GM13976 (cell line): ENCODE data around the gene CCDC188.

Experiments used
- DNase-seq: peaks from one replicate; pipeline ENCODE4 v3.0.0; 2012; ENCODE audit warnings: low spot score
- in situ Hi-C: fragments of 300-500 bp; cut with MboI; formaldehyde crosslinking; loops from one replicate; pipeline ENCODE4 v1.12.0; 2022; ENCODE audit warnings: low sequenced_read_pairs, mixed read lengths, inconsistent platforms; ENCODE audit not compliant: unreplicated experiment
- TF ChIP-seq, protein P1 (sequence below): IDR thresholded peaks from 2 replicates; pipeline ENCODE4 v1.5.1; 2012; ENCODE audit warnings: borderline replicate concordance, mild to moderate bottlenecking; ENCODE audit not compliant: insufficient read depth; ENCODE audit errors: extremely low read depth, missing control alignments, control extremely low read depth

CCDC188 gene

DNA sequence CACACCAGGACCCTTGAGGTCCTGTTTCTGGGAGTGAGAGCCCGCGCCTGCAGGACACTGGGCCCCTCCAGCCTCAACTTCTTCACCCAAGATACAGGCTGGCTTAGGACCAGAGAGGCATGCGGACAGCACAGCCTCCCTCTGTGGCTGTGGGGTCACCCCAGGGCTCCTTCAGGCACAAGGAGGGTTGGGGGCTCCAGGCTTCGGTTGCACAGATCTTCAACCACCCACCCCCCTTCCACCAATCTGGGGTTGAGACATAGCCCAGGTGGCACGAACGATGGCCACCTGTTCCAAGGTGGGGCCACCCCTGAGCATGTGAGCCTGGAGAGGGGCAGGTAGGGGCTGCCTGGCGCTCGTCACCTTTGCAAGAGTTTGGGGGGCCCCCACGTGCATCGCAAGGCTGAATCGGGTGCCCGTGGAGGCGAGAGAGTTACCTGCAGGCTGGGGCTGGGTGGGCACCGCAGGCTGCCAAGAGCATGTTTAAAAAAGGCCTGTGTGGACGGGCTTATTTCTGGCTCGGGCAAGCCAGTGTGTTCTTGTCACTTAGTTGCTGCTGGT lies 18.1 kb downstream of the CCDC188 start:
- TF ChIP-seq, protein P1, sequence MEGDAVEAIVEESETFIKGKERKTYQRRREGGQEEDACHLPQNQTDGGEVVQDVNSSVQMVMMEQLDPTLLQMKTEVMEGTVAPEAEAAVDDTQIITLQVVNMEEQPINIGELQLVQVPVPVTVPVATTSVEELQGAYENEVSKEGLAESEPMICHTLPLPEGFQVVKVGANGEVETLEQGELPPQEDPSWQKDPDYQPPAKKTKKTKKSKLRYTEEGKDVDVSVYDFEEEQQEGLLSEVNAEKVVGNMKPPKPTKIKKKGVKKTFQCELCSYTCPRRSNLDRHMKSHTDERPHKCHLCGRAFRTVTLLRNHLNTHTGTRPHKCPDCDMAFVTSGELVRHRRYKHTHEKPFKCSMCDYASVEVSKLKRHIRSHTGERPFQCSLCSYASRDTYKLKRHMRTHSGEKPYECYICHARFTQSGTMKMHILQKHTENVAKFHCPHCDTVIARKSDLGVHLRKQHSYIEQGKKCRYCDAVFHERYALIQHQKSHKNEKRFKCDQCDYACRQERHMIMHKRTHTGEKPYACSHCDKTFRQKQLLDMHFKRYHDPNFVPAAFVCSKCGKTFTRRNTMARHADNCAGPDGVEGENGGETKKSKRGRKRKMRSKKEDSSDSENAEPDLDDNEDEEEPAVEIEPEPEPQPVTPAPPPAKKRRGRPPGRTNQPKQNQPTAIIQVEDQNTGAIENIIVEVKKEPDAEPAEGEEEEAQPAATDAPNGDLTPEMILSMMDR: no peak
- in situ Hi-C loops: no loop called here
- DNase-seq: no peak

DNA sequence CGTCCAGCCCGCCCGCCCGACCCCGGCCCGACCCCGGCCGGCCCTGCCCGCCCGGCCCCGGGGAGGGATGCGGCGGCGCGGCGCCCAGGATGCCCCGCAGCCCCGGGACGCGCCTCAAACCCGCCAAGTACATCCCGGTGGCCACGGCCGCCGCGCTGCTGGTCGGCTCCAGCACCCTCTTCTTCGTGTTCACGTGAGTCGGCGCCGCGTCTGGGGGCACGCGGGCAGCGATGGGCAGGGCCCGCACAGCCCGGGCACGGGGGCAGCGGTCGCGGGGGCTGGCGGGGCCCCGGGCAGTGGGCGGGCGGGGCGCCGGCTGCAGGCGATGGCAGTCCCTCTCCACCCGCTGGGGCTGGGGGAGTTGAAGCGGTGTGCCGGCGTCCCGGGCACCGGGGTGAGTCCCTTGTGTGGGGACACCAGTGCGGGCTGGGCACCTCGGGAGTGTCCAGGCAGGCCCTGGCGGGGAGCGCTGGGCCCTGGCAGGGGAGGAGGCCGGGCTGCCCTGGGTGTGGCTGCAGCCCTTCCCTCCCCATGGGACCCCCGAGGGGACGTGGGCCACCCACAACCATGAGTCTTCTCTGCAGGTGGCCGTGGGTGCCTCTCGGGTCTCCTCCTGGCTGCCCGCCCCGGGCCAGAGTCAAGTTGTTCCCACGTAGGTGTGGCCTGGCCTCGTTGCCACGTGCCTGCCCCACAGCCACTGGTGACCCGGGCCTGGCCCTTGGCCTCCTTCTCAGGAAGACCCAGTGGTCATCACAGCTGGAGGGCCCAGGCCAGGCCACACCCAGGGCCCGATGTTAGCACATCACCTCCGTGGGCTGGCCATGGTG lies 18.8 kb downstream of the CCDC188 start:
- TF ChIP-seq, protein P1: no peak
- DNase-seq: no peak
- in situ Hi-C loops: no loop called here

DNA sequence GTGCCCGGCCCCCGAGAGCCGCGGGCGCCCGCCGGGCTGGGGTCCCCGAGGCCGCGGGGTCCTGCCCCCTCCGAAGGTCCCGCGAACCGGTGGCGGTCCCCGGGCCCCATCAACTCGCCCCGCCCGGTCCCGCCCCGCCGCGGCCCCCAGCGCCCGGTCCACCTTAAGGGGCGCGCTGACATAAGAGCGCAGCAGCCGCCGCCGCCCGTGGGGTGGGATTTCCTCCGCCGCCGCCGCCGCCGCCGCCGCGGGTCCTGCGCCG lies 19.3 kb downstream of the CCDC188 start, which contains the start of gene ZDHHC8:
Gene ZDHHC8, plus strand, starts transcription at position 208 of the 262 bp plus-strand sequence. CDS start 144 bp downstream, outside the sequence.
- peak; percentile 81 for DNase-seq
- in situ Hi-C loops: no loop called here
- TF ChIP-seq, protein P1: no peak

DNA sequence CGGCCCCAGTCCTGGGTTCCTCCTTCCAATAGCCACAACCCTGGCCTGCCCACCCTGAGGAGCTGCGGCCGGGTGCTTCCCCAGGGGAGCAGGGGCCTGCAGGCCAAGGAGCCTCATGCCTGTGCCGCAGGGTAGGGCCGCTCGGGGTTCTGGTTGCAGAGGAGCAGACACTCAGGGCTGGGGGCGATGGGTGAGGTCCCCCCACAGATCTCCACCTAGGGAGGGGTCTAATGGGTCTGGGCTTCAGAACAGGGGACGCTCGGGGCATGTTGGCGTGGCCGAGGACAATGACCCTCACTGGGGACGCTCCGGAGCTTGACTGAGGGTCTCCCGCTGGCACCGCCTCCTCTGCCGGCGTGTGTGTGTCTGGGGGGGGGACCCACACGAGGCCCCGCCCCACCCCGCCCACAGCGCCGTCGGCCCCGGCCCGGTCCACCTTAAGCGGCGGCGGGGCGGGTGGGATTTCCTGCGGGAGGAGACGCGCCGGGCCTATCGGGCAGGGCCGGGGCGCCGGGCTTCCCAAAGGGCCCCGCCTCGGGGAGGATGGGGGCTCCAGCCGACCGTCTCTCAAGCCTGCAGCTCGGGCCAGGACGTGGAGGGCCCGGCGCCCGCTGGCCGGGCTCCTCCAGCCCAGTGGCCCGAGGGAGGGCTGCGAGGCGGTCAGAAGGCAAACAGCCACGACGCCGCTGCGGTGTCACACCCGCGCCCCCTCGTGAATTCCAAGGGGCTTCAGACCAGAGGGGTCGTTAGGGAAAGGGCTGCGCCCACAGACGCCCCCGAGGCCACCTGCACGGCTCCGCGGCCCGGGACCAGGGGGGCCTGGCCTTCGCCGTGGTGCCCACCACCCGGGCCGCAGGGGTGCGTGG lies 19.9 kb downstream of the CCDC188 start:
- TF ChIP-seq, protein P1: no peak
- peak; percentile 91 for DNase-seq
- in situ Hi-C loops: no loop called here

DNA sequence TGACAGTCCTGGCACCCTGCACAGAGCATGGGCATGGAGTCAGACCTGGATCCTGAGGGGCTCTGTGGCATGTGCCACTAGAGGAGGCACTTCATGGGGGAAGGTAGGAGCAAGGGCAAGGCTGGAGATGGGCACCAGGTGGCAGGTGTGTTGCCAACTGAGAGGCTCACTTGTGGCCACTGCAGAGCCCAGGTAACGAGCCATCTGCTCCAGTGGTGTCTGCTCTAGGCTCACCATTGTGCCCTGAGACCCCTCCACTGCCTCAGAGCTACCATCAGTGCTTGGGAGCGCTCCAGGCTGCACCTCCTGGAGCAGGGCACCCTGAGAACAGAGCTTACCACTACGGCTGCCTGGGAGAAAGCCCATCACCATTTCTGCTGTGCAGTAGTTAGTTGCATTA lies 20.5 kb downstream of the CCDC188 start:
- in situ Hi-C loops: no loop called here
- no peak for DNase-seq
- TF ChIP-seq, protein P1: no peak

DNA sequence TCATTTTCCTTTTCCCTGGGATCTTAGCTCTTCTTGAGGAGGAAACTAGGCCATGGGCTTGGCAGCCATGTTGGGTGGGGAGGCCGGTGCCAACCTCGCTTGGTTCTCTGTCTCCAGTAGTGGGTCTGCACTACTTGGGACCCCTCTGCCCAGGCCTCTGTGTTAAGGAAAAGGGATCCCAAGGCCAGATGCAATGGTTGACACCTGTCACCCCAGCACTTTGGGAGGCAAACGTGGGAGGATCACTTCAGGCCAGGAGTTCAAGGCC lies 21.2 kb downstream of the CCDC188 start:
- no peak for DNase-seq
- in situ Hi-C loops: loop anchor here (10.0 kb wide), 1 partner anchor 155 kb away; no protein-coding TSS in a partner anchor
- TF ChIP-seq, protein P1: no peak
